Progenitor cell of endocrine pancreas (in vitro differentiated cells): ENCODE measurements around the gene TP53RK. TPM values are rescaled to one million over a fixed set of nuclear protein-coding genes. Genes with fewer than 3 reads are reported as not detected.

Experiments
- DNase-seq: peaks from one replicate; pipeline ENCODE4 v3.0.0; 2021; ENCODE audit warnings: low spot score; ENCODE audit not compliant: unreplicated experiment
- H3K27ac Mint-ChIP-seq: 2 replicates; pipeline ENCODE4 v1.8.0; 2021; ENCODE audit warnings: mild to moderate bottlenecking, moderate library complexity, mixed read lengths
- H3K27me3 Mint-ChIP-seq: 2 replicates; pipeline ENCODE4 v1.8.0; 2021; ENCODE audit warnings: mixed read lengths
- H3K36me3 Mint-ChIP-seq: 2 replicates; pipeline ENCODE4 v1.8.0; 2022; ENCODE audit warnings: mixed read lengths; ENCODE audit not compliant: insufficient read depth
- H3K4me1 Mint-ChIP-seq: 2 replicates; pipeline ENCODE4 v1.8.0; 2021; ENCODE audit warnings: low read depth, mixed read lengths
- H3K4me3 Mint-ChIP-seq: 2 replicates; pipeline ENCODE4 v1.8.0; 2021; ENCODE audit warnings: low read depth, mild to moderate bottlenecking, moderate library complexity, mixed read lengths
- H3K9me3 Mint-ChIP-seq: 2 replicates; pipeline ENCODE4 v1.8.0; 2021; ENCODE audit warnings: low read depth, mixed read lengths
- CTCF ChIP-seq: fragments of 200-600 bp; sonication (generic); IDR thresholded peaks from one replicate; pipeline ENCODE4 v1.5.0; 2021; ENCODE audit warnings: antibody characterized with exemption, mild to moderate bottlenecking; ENCODE audit not compliant: unreplicated experiment
- total RNA-seq: library from RNA; stranded (reverse); gene quantifications from 2 replicates; pipeline ENCODE4 v1.2.1, GENCODE V29; 2021

The TP53RK gene
- total RNA-seq, 1 donor from 2014 or later: 11.5 TPM

GRCh38 chr20:46710153-46710913 lies 21.1 kb upstream of the TP53RK start:
- Mint-ChIP-seq H3K4me3 (peak overlapping the region; percentile 86), H3K27me3 (no peaks in the 10 kb centered on the region), H3K4me1 (peaks cover 22% of the 10 kb centered on the region), H3K27ac (peak overlapping the region; percentile 94), H3K36me3 (no peaks in the 10 kb centered on the region), H3K9me3 (peaks cover 3% of the 10 kb centered on the region)
- TF ChIP-seq CTCF: no peak
- DNase-seq: no peak

GRCh38 chr20:46709459-46710152 lies 20.4 kb upstream of the TP53RK start, which contains the start of gene SLC2A10:
Gene SLC2A10 (plus strand): TSS chr20:46709649. CDS start chr20:46709737, 88 bp downstream.
- Mint-ChIP-seq H3K4me3 (peak within 1 kb of the TSS; percentile 86), H3K9me3 (peaks cover 3% of the 10 kb centered on the region), H3K27ac (peak within 1 kb of the TSS; percentile 97), H3K27me3 (no peaks in the 10 kb centered on the region), H3K4me1 (peaks cover 22% of the 10 kb centered on the region), H3K36me3 (no peaks in the 10 kb centered on the region)
- peak; percentile 8 for TF ChIP-seq CTCF
- peak; percentile 49 for DNase-seq

- no peaks in the 10 kb centered on the region for H3K36me3 Mint-ChIP-seq
- no peaks in the 10 kb centered on the region for H3K27me3 Mint-ChIP-seq
- H3K27ac Mint-ChIP-seq: peak overlapping the region; percentile 97
- peaks cover 22% of the 10 kb centered on the region for H3K4me1 Mint-ChIP-seq
- H3K4me3 Mint-ChIP-seq: peak overlapping the region; percentile 80
- H3K9me3 Mint-ChIP-seq: peaks cover 3% of the 10 kb centered on the region
- DNase-seq: no peak
- TF ChIP-seq CTCF: no peak
Observed at GRCh38 chr20:46709055-46709458, 19.8 kb upstream of the TP53RK start.

GRCh38 chr20:46708172-46708860 lies 19.1 kb upstream of the TP53RK start:
- no peak for DNase-seq
- H3K4me3 Mint-ChIP-seq: peak overlapping the region; percentile 80
- no peaks in the 10 kb centered on the region for H3K27me3 Mint-ChIP-seq
- H3K36me3 Mint-ChIP-seq: no peaks in the 10 kb centered on the region
- H3K4me1 Mint-ChIP-seq: peaks cover 22% of the 10 kb centered on the region
- H3K9me3 Mint-ChIP-seq: peaks cover 3% of the 10 kb centered on the region
- peak overlapping the region; percentile 97 for H3K27ac Mint-ChIP-seq
- peak; percentile 53 for TF ChIP-seq CTCF

GRCh38 chr20:46706242-46706641 lies 17.0 kb upstream of the TP53RK start:
- no peak for DNase-seq
- no peak for TF ChIP-seq CTCF
- Mint-ChIP-seq H3K9me3 (peaks cover 3% of the 10 kb centered on the region), H3K4me3 (no peak overlapping the region), H3K36me3 (no peaks in the 10 kb centered on the region), H3K27ac (no peak overlapping the region), H3K4me1 (peaks cover 17% of the 10 kb centered on the region), H3K27me3 (no peaks in the 10 kb centered on the region)
